ENCODE data around the gene SLC47A2. TPM values are rescaled to one million over a fixed set of nuclear protein-coding genes. Genes with fewer than 3 reads are reported as not detected.

The SLC47A2 gene
- total RNA-seq, 4 donors from 2014 or later: not detected

GRCh38 chr17:19714542-19715411 lies 1.6 kb downstream of the SLC47A2 start:
- Histone ChIP-seq H3K4me1 (no peaks in the 10 kb centered on the region), H3K9me3 (no peaks in the 10 kb centered on the region), H3K4me3 (no peak overlapping the region), H3K27ac (replicated peaks in 1 of 4) (no peak overlapping the region), H3K27me3 (no peaks in the 10 kb centered on the region), H3K36me3 (no peaks in the 10 kb centered on the region)
- no peak for DNase-seq (ENCODE audit: extremely low spot score)
- intact Hi-C loops (cut with DNase I): no loop called here
- WGBS: 94% methylated on average over 11 of the region's 27 CpGs
- TF ChIP-seq POLR2AphosphoS5 (IDR thresholded peaks at IDR 0.05) (no peak), EP300 (IDR thresholded peaks at IDR 0.05) (no peak), POLR2A (IDR thresholded peaks at IDR 0.05; ENCODE audit: low read depth) (no peak)
- TF ChIP-seq, protein P1, sequence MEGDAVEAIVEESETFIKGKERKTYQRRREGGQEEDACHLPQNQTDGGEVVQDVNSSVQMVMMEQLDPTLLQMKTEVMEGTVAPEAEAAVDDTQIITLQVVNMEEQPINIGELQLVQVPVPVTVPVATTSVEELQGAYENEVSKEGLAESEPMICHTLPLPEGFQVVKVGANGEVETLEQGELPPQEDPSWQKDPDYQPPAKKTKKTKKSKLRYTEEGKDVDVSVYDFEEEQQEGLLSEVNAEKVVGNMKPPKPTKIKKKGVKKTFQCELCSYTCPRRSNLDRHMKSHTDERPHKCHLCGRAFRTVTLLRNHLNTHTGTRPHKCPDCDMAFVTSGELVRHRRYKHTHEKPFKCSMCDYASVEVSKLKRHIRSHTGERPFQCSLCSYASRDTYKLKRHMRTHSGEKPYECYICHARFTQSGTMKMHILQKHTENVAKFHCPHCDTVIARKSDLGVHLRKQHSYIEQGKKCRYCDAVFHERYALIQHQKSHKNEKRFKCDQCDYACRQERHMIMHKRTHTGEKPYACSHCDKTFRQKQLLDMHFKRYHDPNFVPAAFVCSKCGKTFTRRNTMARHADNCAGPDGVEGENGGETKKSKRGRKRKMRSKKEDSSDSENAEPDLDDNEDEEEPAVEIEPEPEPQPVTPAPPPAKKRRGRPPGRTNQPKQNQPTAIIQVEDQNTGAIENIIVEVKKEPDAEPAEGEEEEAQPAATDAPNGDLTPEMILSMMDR (IDR thresholded peaks at IDR 0.05): no peak

- DNase-seq (ENCODE audit: extremely low spot score): no peak
- no peaks in the 10 kb centered on the region for H3K36me3 ChIP-seq
- no peak overlapping the region for H3K27ac ChIP-seq (replicated peaks in 1 of 4)
- intact Hi-C loops (cut with DNase I): no loop called here
- TF ChIP-seq POLR2A (IDR thresholded peaks at IDR 0.05; ENCODE audit: low read depth) (no peak), POLR2AphosphoS5 (IDR thresholded peaks at IDR 0.05) (no peak), EP300 (IDR thresholded peaks at IDR 0.05) (no peak)
- TF ChIP-seq, protein P1 (IDR thresholded peaks at IDR 0.05): no peak
- 90% methylated on average over 20 of the region's 28 CpGs for WGBS
- H3K27me3 ChIP-seq: no peaks in the 10 kb centered on the region
- no peak overlapping the region for H3K4me3 ChIP-seq
- no peaks in the 10 kb centered on the region for H3K4me1 ChIP-seq
- H3K9me3 ChIP-seq: no peaks in the 10 kb centered on the region
These were observed 2.5 kb downstream of the SLC47A2 start for GRCh38 chr17:19713901-19714361.

DNA sequence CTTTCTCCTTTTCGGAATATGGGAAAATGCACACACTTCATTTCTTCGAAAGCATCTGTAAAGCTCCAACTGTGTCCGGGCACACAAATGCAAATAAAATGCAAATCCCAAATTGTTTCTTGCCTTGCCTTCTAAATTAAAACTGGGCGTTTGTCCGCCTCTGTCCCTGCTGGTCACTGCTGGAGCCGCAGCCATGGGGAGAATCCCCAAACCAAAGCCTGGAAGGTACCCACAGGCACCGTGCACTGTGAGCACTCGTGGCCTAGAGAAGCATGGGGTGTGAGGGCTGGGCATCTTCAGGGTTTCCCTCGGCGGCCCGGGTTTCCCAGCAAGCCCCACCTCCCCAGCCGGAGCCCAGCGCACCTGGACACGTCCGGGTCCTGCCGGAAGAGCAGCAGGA lies 2.9 kb downstream of the SLC47A2 start:
- no peak for DNase-seq (ENCODE audit: extremely low spot score)
- no peak for TF ChIP-seq EP300 (IDR thresholded peaks at IDR 0.05)
- no peak for TF ChIP-seq POLR2A (IDR thresholded peaks at IDR 0.05; ENCODE audit: low read depth)
- no peak for TF ChIP-seq POLR2AphosphoS5 (IDR thresholded peaks at IDR 0.05)
- TF ChIP-seq, protein P1 (IDR thresholded peaks at IDR 0.05): no peak
- Histone ChIP-seq H3K4me3 (no peak overlapping the region), H3K27me3 (no peaks in the 10 kb centered on the region), H3K36me3 (no peaks in the 10 kb centered on the region), H3K4me1 (no peaks in the 10 kb centered on the region), H3K27ac (replicated peaks in 1 of 4) (no peak overlapping the region), H3K9me3 (no peaks in the 10 kb centered on the region)
- intact Hi-C loops (cut with DNase I): no loop called here
- WGBS: 84% methylated on average over 12 of the region's 16 CpGs

- H3K9me3 ChIP-seq: no peaks in the 10 kb centered on the region
- H3K27me3 ChIP-seq: no peaks in the 10 kb centered on the region
- no peak for TF ChIP-seq POLR2A (IDR thresholded peaks at IDR 0.05; ENCODE audit: low read depth)
- no peak for TF ChIP-seq EP300 (IDR thresholded peaks at IDR 0.05)
- no peak for TF ChIP-seq POLR2AphosphoS5 (IDR thresholded peaks at IDR 0.05)
- TF ChIP-seq, protein P1 (IDR thresholded peaks at IDR 0.05): no peak
- 88% methylated on average over 12 of the region's 12 CpGs for WGBS
- intact Hi-C loops (cut with DNase I): no loop called here
- H3K4me1 ChIP-seq: no peaks in the 10 kb centered on the region
- no peaks in the 10 kb centered on the region for H3K36me3 ChIP-seq
- DNase-seq (ENCODE audit: extremely low spot score): no peak
- H3K4me3 ChIP-seq: no peak overlapping the region
- H3K27ac ChIP-seq (replicated peaks in 1 of 4): no peak overlapping the region
These were observed 3.9 kb downstream of the SLC47A2 start for GRCh38 chr17:19712436-19713004.

Measured in esophagus muscularis mucosa (tissue), 4 donors.